OCI-M1 (cell line): Measurements from ENCODE around the gene TMEM131.

Experiments used
- DNase-seq: peaks from one replicate; lab custom pipeline; 2025; lab: John Stamatoyannopoulos, UW

The TMEM131 gene

DNA sequence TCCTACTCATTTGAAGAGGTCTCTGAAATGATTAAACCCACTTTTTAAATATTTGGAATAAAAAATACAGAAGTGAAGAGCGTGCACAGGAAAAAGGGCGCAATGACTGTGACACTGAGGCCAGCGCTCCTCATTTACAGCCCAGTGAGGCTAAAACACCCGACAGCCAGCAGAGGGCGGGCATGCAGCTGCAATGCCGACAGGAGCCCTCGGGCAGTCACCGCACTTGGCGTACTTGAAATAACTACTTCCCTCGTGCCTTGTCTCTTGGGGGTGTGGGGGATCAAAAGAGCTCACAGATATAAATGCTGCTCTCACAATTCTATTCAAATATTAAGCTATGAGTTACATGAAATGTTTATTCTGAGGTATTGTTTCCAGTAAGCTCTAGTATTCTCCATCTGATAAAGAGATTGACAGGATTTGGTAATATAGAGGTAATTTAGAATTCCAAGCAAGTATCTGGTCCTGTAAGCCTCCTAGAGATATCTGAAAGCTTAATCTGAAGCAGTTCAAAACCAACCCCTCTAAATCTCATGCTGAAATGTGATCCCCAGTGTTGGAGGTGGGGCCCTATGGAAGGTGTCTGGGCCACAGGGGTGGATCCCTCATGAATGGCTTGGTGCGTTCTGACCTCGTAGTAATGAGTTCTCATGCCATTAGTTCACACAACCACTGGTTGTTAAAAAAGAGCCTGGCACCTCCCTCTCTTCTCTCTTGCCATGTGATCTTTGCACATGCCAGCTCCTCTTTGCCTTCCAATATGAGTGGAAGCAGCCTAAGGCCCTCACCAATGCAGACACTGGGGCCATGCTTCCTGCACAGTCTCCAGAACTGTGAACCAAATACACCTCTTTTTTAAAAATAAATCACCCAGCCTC lies 188.8 kb downstream of the TMEM131 start:
- DNase-seq = peak; percentile 83

DNA sequence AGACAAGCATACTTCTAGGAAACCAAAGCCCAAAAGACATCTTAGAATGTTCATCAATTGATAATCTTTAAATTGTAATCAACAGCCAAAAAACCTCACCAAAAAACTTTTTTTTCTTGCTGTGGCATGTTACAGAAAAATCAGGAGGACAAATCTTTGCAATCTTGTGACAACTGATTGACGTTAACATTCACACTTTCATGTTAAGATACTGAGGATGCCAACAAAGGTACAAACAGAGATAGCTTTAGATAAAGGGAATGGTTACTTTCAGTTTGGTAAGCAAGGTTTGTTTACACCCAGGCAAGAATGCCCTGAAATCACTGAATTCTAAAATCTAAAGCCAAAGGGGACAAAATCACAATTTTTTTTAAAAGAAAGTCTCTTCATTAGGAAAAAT lies 190.0 kb downstream of the TMEM131 start:
- no peak for DNase-seq

DNA sequence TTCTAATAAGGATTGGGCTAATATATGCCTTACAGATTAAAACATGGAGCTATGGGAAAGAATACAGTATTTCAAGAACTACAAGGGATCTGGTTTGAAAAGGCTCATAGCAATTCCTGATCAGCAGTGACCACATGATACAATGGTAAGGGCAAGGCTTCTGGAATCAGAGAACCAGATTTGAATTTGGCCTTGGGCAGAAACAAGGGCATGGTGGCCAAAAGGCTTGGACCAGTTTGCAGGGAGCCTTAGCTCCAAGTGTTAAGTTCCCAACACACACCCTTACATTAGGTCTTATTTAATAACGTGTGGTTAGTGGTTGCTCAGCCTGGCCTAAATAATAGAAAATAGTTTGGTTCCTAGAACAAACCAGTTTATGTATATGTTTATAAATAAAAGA lies 194.7 kb downstream of the TMEM131 start:
- DNase-seq = no peak

DNA sequence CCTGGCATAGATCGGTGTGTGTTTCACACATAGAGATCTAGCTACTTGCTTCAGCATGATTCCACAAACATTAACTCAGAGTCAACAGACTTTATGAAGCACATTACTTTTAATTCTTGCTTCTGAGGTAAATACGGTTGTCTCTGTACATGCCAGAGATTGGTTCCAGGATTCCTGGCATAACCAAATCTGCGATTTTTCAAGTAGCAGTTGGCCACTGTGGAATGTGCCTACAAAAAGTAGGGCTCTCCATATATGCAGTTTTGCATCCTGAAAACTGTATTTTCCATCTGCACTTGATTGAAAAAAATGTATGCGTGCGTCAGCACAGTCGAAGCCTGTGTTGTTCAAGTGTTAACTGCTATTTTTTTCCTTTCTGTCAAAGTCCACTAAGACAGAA lies 197.3 kb downstream of the TMEM131 start:
- no peak for DNase-seq

DNA sequence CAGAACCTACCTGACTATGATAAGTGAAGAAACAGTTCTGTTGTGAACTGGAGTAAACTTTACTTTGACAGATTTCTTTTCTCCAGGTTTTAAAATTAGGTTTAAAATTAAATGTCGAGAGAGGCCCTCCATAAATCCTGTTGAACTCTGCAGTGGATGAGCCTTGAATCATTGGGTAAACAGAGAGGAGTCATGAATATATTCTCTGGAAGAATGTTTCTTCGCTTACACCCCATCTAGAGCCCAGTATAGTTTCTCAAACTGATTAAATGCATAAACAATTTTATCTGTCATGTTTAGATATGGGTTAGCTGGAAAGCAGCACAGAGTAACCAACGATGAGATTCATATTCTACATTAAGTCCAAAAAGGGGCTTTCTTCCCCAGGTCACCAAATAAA lies 198.4 kb downstream of the TMEM131 start:
- no peak for DNase-seq

DNA sequence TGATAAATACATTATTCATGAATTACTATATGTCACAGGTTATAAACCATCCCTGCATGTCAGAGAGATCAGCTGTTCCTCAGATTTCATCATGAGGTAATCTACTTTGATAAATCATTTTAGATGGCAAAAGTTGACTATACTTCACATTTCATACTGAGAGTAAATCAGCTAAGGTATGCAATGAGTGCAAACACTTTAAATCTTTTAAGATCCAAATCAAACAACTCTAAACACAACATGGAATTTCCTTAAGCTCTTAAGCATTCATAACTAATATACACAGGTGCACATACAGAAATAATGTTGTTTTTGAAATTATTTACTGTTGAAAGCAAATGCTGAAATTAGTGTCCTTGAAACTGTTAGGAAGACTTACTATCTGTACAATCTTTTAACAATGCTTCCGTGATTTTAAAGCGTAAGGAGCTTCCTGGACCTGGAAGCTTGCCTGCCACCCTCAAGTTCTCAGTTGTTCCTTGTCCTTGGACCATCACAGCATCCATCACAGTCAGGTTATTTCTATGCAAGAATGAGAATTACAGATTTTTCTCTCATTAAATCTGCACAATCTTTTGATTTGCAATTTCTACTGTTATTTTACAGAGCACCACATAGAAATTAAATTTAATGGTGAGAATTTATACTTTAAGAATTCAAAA lies 199.2 kb downstream of the TMEM131 start:
- no peak for DNase-seq

DNA sequence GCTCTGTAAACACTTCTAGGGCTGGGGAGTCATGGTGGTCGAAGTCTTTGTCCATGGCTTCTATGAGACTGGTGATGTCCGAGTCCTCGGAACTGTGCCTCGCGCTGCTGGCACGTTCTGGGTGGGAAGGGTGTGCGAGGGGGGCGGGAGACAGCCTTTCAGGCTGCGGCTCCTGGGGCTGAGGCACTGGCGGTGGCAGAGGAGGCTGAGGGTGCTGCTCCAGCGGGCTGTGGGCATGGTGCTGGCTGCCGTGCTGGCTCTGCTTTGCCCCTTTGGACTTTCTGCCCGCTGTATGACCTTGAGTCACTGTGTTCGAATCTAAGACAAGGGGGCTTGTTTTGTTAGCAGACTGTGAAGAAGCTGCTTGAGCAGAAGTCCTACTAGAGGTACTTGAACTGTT lies 203.3 kb downstream of the TMEM131 start:
- DNase-seq = no peak

DNA sequence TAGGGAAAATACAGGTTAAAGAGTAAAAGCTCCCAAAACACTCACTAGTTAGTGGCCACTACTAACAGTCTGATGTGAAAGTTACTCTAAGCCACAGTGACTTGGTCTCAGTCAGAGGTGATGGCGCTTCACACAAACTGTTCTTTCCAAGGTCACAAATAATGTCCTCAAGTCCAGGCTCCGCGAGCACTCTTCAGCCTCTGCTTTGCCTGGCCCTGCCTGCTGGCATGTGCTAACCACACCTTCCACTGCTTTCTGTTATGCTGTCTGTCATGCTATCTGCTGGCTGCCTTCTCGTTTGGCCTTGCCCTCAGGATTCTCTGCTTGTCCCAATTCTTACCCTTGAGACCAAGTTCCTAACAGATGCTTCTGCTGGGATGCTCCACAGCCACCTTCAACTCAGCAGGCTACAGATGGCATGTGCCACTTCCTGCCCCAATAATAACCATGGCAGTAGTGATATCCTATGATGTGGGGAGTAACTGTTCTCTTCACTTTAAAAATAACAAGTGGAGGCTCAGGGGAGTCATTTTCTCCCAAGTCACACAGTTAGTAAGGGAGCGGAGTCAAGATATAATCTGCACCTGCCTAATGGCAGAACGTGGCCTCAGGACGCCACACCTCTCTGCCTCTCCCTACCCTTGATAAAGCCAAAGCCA lies 206.6 kb downstream of the TMEM131 start:
- no peak for DNase-seq

DNA sequence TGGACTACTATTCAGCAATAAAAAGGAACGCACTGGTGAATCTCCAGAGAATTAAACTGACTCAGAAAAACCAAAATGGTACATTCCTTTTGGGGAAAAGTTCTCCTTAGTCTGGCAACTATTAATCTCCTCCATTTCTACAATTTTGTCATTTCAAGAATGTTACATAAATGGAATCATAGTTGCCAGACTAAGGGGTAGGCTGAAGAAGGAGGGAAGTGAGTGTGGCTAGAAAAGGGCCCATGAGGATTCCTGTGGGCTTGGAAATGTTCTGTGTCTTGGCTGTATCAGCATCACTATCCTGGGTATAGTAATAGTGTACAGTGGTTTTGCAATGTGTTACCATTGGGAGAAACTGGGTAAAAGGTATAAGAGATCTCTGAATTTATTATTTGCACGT lies 209.9 kb downstream of the TMEM131 start:
- DNase-seq = no peak

DNA sequence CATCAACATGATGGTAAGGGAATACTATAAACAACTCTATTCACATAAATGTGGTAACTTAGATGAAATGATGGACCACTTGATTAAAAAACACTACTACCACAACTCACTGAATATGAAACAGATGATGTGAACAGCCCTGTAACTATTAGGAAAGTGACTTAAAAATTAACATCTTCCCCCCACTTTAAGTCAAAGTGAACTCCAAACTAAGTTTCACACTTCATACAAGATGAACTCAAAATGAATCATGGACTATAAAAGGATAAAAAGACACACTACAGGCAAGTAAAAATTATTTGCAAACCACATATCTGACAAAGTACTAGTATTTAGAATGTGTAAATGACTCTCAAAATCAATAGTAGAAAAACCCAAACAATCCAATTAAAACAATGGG lies 210.8 kb downstream of the TMEM131 start:
- no peak for DNase-seq

DNA sequence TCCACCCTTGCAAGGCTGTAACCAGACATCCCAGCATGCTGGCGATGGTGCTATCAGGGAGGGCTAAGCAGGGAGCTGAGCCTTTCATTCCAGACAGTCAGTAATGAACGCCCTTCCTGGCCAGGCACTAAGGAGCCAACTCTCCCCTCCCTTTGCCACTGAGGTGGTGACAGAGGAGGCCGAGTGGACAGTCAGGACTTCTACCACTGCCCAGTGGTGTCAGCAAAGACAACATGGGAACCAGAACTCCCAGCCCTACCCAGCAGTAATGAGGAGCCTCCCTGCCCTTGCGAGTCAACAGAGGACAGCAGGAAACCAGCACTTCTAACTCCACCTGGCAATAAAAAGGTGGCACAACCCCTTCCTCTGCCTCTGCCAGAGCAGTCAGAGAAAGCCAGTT lies 213.8 kb downstream of the TMEM131 start:
- no peak for DNase-seq

DNA sequence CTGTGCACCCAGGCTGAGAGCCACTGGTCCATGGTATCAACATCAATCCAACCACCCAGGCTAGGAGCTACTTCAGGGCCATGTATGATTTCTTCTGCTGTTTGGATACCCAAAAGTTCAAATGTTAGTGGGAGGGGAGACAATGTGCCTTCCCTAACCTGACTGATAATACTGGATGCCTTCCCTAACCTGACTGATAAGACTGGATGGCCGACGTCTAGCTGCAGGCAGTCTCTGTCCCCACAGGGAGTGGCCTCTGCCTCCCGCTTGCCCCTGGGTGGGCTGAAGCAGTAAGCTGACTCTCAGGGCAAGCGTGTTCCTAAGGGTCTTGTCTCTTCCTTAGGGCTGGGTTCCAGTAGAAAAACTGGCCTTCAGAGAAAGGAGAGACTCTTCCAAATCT lies 216.6 kb downstream of the TMEM131 start:
- DNase-seq = no peak

DNA sequence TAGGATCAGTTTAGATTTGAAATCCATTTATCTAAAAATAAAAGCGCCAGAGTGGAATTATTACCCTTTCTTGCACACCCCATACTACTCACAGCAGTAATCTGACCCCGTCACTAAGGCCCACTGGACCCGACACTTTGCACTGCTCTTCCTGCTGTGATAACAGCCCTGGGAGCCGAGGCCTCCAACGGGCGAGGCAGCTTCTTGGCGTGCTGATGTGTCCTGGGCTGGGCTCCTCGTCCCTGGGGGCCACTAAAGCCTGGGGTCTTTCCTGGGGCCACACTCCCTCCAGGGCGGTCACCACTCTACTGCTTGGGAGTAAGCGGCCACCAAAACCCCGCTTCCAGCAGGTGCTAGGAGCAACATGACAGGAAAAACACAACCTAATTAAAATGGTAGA lies 220.7 kb downstream of the TMEM131 start:
- no peak for DNase-seq

DNA sequence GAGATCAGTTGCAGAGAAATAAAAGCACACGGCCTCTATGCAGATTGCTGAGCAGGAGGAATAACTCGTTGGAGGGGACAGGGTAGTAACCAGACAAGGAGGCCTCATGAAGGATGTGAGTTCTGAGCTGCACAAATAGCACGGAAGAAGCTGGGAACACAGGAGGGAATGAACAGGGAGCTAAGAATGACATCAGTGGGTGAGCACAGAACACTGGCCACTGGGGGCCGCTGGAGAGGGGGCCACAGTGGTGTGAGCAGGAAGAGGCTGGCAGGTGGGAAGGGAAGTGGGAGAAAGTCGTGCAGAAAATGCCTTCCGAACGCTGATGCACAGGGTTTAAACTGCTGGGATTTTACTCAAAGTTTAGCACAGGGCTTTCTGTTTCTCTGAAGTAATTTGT lies 221.3 kb downstream of the TMEM131 start:
- peak; percentile 21 for DNase-seq

DNA sequence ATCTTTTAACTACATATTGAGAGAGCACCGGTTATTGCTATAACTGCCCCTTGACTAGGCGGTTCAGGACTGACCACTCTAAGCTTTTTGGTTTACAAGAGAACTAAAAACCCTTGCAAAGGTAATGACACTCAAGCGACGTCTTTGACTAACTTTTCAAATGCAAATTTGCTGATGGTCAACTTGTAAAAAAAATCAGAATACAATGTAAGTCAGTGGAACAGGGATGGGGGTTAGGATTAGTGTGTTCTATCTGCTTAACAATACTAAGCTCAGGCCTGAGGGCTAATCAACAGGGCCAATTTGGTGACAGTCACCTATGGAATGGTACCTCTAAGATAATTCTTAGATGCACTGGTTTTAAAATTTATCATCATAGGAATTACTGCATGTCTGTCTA lies 225.3 kb downstream of the TMEM131 start:
- no peak for DNase-seq

DNA sequence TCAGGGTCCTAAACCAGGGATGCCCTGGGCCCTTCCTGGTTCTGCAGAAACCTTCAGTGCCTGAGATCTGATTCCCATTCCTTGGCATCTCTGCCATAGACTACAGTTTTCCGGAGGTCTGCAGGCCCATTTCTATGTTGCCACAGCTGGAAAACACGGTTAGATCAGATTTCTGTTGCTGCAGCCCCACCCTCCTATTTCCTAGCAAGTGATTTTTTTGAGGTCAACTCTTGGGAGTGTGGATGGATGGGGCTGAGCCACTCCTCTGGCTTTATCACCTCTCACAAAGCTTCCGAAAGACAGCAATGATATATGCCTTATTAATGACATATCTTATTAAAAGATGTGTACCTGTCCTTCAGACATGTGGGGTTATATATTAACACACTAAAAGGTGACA lies 226.0 kb downstream of the TMEM131 start:
- DNase-seq = no peak

DNA sequence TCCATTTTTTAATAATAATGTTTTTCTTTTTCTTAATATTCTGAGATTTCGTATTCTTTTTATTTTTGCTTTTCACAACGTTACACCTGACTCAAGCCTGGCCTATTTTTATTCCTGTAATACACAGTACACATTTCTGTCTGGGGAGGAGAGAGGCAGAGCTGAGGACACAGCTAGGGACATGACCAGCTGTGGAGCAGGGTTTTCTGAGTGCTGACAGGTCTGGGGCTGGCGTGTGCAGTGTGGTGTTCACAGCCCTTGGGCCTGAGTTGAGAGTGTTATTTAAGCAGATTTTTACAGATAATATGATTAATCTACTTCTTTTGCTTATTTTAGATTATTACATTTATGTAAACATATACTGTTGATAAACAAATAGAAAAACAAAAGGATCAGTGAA lies 226.4 kb downstream of the TMEM131 start:
- DNase-seq = no peak

DNA sequence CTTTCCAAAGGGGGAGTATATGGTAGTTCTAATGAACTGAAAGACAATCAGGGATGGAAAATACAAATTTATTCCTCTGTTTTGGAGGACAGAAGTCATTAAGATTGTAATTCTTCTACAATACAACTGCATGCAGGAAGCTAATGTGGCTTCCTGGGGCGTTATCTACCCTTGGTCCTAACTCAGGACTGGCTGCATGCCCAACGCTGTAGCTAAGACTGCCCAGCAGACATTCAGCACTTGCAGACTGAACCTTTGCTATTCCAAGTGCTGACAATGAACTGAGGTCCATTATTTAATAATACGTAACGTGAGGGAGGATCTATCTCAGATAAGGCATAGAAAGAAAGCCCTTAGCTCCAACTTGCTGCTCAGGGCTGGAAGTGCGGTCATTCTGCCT lies 229.2 kb downstream of the TMEM131 start:
- DNase-seq = no peak

DNA sequence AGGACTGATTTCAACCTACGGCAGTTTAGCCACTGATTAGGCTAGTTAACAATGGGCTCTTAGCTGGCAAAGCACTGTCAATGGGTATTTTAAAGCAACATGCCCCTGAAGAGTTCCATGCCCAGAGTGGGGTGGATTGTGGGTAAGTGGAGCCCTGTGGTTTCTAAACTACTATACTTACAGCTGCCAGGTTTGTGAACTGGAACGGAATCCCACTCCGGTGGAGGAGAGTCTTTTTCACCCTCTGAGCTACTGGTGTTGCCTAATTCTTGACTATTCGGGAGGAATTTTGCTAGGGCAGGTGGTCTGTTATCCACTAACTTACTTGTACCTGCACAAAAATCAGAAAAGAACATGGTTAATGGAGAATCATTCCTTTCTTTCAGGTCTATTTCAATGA lies 229.8 kb downstream of the TMEM131 start:
- no peak for DNase-seq

DNA sequence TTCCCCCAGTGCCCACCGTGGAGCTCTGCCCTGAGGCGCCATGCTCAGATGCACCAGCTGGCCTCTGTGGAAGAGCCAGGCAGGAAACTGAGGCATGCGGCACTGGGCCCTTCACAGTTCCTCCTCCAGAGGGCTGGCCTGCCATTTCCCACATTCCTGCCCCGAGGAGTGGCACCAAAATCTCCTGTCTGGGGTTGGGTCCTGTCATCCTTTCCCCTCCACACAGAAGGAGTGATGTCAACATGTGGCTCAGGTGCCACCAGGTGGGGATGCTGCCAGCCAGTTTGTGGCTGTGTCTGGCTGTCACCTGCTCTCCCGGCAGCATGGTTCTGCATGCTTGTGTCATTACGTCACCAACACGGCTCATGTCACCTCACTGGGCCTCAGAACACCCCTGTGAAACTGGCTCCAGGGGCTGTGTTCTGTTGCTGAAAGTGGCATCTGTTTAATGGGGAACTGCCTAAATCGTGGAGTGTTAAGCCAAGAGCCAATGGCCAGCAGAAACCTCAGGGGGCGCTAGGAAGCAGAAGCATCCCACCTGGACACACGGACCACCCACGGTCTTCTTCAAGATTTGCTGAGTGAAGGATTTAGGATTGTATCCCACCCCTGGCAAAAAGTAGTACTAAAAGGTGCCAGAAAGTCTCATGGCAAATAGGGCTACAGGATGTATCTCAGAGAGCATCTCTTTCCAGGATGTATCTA lies 231.0 kb downstream of the TMEM131 start:
- no peak for DNase-seq

DNA sequence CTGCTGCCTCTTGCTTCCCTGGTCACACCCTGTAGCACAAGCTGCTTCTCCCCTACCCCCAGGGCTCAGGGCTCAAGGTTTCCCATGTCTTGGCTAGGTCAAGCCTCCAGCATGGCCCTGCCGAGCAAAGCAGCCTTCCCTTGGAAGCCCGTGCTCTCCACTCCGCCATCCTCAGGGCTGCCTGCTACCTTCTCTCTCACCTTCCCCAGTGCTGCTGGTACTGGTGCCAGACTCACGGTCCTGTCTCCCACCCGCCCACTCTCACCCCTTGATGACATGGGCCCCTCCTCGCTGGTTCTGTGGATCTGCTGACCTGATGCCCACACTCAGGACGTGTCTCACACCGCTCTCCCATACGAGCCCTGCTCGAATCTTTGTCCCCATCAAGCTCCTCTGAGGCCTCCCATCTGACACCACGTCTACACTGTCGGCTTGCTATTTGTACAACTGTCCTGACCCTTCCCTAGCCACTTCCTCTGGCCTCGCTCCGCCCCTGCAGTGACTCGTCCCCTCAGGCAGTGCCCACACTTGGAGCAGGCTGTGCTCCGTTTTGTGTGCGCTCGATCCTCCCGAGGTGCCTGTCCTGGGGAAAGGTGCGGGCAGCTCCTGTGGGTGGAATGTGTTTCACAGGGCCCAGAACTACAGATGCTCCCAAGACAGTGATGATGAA lies 232.4 kb downstream of the TMEM131 start:
- DNase-seq = no peak

DNA sequence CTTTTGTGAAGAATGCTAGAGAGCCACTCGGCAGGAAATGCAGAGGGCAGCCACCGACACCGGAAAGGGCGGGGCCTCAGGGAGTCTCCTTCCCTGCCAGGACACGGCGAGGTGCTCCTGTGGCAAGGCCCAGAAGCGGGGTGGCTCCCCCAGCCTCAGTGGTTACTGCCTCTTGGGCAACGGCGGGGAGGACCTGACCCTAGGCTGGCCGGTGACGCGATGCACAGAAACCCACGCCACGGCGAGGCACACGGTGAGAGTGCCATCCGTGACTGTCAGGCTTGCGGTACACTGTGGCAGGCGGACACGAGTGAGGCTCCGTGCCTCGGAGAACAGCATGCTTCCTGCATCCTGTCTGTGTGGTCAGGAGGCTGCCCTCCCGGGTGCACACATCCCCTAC lies 234.6 kb downstream of the TMEM131 start:
- DNase-seq = no peak
